Activated CD8-positive, alpha-beta memory T cell treated with anti-CD3 and anti-CD28 coated beads for 24 hours (primary cell): ENCODE data around the gene DRC7.

Experiments used
- DNase-seq: peaks from one replicate; pipeline ENCODE4 v3.0.0-alpha.2; 2020

Gene DRC7

DNA sequence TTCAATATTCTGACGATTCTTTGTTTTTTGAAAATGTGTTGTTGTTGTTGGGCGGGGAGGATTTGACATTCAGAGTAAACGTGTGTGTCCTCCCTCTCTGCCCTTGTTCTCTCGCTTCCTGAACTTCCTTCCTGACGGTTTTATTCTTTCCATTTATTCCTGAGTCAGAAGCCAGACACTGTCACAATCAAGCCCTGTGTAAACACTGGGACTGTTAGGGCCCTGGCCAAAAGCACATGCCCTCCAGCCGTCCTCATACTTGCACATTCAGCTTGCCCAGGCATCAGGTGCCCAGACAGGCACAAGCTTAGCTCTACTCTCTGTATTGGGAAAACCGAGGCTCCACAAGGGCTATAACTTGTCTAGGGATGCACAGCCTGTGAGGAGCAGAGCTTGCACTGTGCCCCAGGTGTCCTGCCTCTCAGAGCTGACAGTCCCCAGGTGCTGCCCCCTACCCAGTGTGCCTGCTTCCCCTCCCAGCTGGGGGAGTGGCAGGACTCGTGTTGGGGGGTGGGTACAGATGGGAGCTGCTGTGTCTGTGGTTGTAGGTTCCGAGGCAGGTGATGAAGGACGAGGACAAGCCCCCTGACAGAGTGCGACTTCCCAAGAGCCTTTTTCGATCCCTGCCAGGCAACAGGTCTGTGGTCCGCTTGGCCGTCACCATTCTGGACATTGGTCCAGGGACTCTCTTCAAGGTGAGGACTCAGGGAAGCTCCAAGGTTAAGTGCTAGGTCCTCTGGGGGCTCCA, 16.8 kb upstream of the DRC7 start:
- DNase-seq: no peak

GRCh38 chr16:57679016-57679415, 15.6 kb upstream of the DRC7 start:
- DNase-seq: no peak

DNA sequence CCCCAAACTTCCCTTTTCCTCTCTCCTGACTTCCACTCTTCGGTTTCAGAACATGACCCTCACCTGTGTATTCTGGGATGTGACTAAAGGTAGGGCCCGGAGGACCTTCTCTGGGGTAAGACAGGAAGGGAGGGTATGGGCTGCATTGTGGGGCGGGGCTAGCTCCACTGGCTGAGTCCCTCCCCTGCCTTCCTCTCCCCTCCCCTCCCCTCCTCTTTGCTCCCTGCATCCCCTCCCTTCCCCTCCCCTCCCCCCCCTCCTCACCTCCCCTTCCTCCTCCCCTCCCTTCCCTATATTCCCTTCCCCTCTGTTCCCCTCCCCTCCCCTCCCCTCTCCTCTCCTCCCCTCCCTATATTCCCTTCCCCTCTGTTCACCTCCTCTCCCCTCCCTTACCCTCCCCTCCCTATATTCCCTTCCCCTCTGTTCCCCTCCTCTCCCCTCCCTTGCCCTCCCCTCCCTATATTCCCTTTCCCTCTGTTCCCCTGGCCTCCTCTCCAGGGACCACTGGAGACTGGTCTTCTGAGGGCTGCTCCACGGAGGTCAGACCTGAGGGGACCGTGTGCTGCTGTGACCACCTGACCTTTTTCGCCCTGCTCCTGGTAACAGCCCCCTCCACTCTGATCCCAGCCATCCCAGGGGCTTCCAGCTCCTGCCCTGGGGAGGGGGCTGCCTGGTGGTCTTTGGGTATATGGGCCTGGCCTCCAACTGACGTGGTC, 14.7 kb upstream of the DRC7 start:
- no peak for DNase-seq

DNA sequence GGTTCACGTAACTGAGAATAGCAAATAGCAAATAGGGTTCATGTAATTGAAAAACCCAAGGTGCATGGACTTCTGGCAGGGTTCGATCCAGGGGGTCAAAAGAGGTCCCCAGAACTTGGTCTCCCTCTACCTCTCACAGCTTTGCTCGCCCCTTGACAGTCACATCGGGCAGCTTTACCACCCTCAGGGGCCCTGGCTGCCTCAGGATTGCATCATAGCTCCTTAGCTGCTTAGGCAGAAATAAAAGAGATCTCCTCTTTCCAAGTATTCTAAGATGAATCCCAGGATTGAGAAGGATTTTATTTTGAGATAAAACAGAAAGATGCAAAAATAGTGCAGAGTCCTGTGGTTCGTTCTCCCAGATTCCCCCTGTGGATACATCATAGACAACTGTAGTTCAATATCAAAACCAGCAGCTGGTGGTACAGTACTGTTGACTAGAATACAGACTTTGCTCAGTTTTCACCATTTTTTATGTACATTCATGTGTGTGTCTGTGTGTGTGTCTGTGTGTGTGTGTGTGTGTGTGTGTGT, 13.7 kb upstream of the DRC7 start:
- no peak for DNase-seq

- no peak for DNase-seq
These were observed 12.5 kb upstream of the DRC7 start for GRCh38 chr16:57681950-57682728.

GRCh38 chr16:57682809-57683635, 11.6 kb upstream of the DRC7 start:
- DNase-seq: no peak

- DNase-seq: no peak
These were observed 10.7 kb upstream of the DRC7 start for GRCh38 chr16:57683636-57684545.

GRCh38 chr16:57684626-57685358, 9.8 kb upstream of the DRC7 start:
- DNase-seq: no peak

- no peak for DNase-seq
These were observed 9.0 kb upstream of the DRC7 start for GRCh38 chr16:57685633-57686032.

- DNase-seq: no peak
These were observed 8.0 kb upstream of the DRC7 start for GRCh38 chr16:57686577-57686976.

DNA sequence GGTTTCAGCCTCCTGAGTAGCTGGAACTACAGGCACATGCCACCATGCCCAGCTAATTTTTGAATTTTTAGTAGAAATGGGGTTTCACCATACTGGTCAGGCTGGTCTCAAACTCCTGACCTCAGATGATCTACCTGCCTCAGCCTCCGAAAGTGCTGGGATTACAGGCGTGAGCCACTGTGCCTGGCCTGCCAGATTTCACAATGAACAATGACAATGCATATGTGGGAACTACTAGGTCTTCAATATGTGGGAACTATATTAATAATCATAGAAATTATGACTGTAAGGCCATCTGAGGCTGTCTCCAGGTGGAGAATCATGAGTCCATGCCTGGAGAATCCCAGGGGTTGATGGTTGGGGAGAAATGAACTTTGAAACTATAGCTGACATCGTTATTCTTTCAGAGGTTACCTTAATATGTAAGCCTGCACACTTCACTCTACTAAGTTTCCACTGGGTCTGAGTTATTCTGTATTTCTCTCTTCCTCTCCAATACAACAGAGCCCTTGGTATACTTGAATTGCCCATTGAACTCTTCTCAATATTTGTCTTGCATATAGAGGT, 7.2 kb upstream of the DRC7 start:
- DNase-seq: no peak

DNA sequence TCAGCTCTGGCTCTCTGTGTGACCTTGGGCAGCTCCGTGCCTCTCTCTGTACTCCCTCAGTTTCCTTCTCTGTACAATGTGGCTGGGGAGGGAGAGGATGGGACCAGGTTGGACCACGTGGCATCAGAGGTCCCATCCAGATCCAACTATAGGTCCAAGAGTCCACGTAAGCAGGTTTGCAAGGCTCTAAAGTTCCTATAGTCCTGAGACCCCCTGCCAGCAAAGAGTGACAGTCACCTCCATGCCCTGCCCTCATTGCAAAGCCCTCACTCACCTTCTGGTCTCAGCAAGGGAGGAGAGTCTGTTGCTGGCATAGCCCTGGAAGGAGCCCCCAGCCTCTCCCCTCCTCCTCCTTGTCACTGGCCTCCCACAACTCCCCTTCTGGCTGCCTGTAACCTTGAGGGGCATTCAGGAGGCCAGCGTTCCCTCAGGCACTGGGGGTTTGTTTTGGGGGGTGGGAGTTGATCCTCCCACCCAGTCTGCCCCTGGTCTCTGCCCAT, 6.1 kb upstream of the DRC7 start:
- no peak for DNase-seq

GRCh38 chr16:57688987-57689761, 5.4 kb upstream of the DRC7 start:
- DNase-seq: peak; percentile 61

DNA sequence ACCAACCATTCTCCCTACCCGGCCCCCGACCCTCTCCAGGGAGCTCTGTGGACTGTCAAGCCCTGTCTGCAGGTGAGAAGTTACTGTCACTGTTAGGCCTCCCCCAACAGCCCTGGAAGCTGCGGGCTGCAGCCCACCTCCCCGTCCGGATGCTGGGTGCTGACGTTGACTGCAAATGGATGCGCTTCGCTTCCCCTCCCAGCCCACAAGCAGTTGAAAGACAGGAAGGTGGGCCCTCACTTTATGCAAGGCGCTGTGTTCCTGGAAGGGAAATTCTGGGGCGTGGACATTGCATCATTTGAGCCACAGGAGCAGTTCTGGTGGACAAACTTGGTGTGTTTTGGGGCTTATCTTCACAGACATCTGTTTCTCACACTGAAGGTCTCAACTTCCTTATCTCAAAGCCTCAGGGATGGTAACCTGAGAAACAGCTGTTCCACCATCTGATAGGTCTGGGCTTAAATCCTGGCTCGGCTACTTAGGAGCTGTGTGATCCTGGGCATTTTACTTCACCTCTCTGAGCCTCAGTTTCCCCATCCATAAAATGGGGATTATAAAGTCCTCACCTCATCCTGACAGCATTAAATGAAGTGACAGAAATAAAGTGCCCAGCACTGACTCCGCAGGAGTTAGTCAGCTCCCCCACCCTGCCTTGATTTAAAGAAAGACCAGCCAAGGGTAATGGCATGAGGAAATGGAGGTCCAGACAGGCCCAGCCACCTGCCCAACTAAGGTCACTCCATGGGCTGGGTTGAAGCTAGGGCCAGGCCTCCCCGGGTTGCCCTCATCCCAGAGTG, 4.6 kb upstream of the DRC7 start:
- DNase-seq: peak; percentile 80

GRCh38 chr16:57690782-57691471, 3.7 kb upstream of the DRC7 start:
- DNase-seq: no peak

DNA sequence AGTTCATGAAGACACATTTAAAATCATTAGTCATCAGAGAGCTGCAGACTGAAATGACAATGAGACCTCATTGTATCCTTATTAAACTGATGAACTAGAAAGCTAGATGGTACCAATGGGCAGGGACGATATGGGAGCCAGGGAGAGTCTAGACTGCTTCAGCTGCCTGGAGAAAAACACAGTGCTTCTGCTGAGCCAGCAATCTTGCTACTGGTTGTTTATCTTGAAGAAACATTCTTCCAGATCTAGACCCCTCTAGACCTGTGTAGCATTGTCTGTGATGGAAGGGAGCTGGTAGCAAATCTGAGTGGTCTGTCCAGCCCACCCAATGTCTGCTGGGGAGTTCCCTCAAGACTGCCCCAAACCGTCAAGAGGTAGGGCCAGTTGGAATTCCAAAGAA, 2.0 kb upstream of the DRC7 start:
- no peak for DNase-seq

DNA sequence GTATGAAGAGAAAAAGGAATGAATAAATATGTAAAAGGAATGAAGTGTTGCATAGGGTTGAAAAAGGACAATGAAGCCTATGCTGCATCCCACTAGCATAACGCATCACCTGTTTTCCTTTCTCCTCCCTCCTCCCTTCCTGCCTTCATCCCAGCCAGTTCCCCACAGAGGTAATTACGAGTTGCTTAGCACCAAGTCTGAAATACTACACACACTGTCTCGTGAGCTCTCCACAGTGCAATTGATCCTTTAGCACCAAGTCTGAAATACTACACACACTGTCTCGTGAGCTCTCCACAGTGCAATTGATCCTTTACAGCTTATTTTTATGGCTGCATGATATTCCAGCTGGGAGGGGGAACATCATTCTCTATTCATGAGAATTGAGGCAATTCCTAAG, 1.1 kb upstream of the DRC7 start:
- no peak for DNase-seq

- DNase-seq: no peak
These were observed 328 bp upstream of the DRC7 start for GRCh38 chr16:57694231-57694724.
